ENCODE results near the gene TOMM40. TPM values are rescaled to one million over a fixed set of nuclear protein-coding genes. Genes with fewer than 3 reads are reported as not detected.
"Not testable (repeated sequence)": the region's sequence is repeated elsewhere in the genome, so short reads cannot be mapped to it uniquely, and the experiment has no call there.

TOMM40 gene
- total and polyA plus RNA-seq, 2 experiments from 2014 or later = 52.9 to 54.6 TPM

- no peak overlapping the region for H3K4me2 ChIP-seq (ENCODE audit: unreplicated experiment)
- H2AFZ ChIP-seq = no peak overlapping the region
- WGBS, 2 experiments (ENCODE audit: low coverage in 1 of 2, low lambda C conversion rate in 2 of 2, missing lambda C conversion rate in 2 of 2) = 83% methylated on average over 12 of the region's 12 CpGs
- H3K27ac ChIP-seq = no peak overlapping the region
- no peaks in the 10 kb centered on the region for H3K36me3 ChIP-seq (ENCODE audit: low read depth)
- in situ Hi-C loops (cut with MboI) = no loop called here
- no peaks in the 10 kb centered on the region for H3K9me2 ChIP-seq (ENCODE audit: insufficient read depth)
- no peak overlapping the region for H3K4me3 ChIP-seq
- H3K9ac ChIP-seq = no peak overlapping the region
- no peaks in the 10 kb centered on the region for H3K9me3 ChIP-seq (ENCODE audit: low read depth)
- H3K4me1 ChIP-seq (ENCODE audit: insufficient read depth) = no peaks in the 10 kb centered on the region; the same call in 1 of the 2 replicates
- no peaks in the 10 kb centered on the region for H4K20me1 ChIP-seq (ENCODE audit: insufficient read depth)
- peaks cover 14% of the 10 kb centered on the region for H3K27me3 ChIP-seq (replicated peaks; ENCODE audit: insufficient read depth)
- TF ChIP-seq EZH2 (IDR thresholded peaks at IDR 0.05; ENCODE audit: insufficient read depth, poor library complexity, severe bottlenecking) (no peak), EZH2phosphoT487 (IDR thresholded peaks at IDR 0.05; ENCODE audit: insufficient read depth, low read depth) (no peak)
- no peaks in the 10 kb centered on the region for H3F3A ChIP-seq (ENCODE audit: insufficient read depth)
- DNase-seq = no peak
- no peaks in the 10 kb centered on the region for H3K79me2 ChIP-seq (ENCODE audit: insufficient read depth)
Measured at GRCh38 chr19:44907613-44908012, 16.6 kb downstream of the TOMM40 start.

GRCh38 chr19:44908074-44908835, 17.2 kb downstream of the TOMM40 start:
- no peak for DNase-seq
- Histone ChIP-seq H3K27ac (no peak overlapping the region), H4K20me1 (ENCODE audit: insufficient read depth) (no peaks in the 10 kb centered on the region), H3K36me3 (ENCODE audit: low read depth) (no peaks in the 10 kb centered on the region), H3K9me3 (ENCODE audit: low read depth) (no peaks in the 10 kb centered on the region), H3K4me2 (ENCODE audit: unreplicated experiment) (no peak overlapping the region), H3K4me1 (ENCODE audit: insufficient read depth) (no peaks in the 10 kb centered on the region; the same call in 1 of the 2 replicates), H2AFZ (no peak overlapping the region), H3K79me2 (ENCODE audit: insufficient read depth) (no peaks in the 10 kb centered on the region), H3K9me2 (ENCODE audit: insufficient read depth) (no peaks in the 10 kb centered on the region), H3F3A (ENCODE audit: insufficient read depth) (no peaks in the 10 kb centered on the region), H3K4me3 (no peak overlapping the region), H3K9ac (no peak overlapping the region), H3K27me3 (replicated peaks; ENCODE audit: insufficient read depth) (peaks cover 14% of the 10 kb centered on the region)
- in situ Hi-C loops (cut with MboI) = no loop called here
- 94 to 99% methylated on average over 11 to 46 of the region's 46 CpGs for WGBS, 2 experiments (ENCODE audit: low coverage in 1 of 2, low lambda C conversion rate in 2 of 2, missing lambda C conversion rate in 2 of 2)
- TF ChIP-seq EZH2 (IDR thresholded peaks at IDR 0.05; ENCODE audit: insufficient read depth, poor library complexity, severe bottlenecking) (no peak), EZH2phosphoT487 (IDR thresholded peaks at IDR 0.05; ENCODE audit: insufficient read depth, low read depth) (no peak)

- Histone ChIP-seq H3K9me3 (ENCODE audit: low read depth) (no peaks in the 10 kb centered on the region), H3K9me2 (ENCODE audit: insufficient read depth) (no peaks in the 10 kb centered on the region), H2AFZ (no peak overlapping the region), H4K20me1 (ENCODE audit: insufficient read depth) (no peaks in the 10 kb centered on the region), H3K4me2 (ENCODE audit: unreplicated experiment) (no peak overlapping the region), H3K36me3 (ENCODE audit: low read depth) (no peaks in the 10 kb centered on the region), H3K27ac (no peak overlapping the region), H3K4me3 (no peak overlapping the region), H3K4me1 (ENCODE audit: insufficient read depth) (no peaks in the 10 kb centered on the region; the same call in 1 of the 2 replicates), H3K27me3 (replicated peaks; ENCODE audit: insufficient read depth) (peaks cover 14% of the 10 kb centered on the region), H3K9ac (no peak overlapping the region), H3F3A (ENCODE audit: insufficient read depth) (no peaks in the 10 kb centered on the region), H3K79me2 (ENCODE audit: insufficient read depth) (no peaks in the 10 kb centered on the region)
- in situ Hi-C loops (cut with MboI) = no loop called here
- 95 to 96% methylated on average over 42 to 43 of the region's 44 CpGs for WGBS, 2 experiments (ENCODE audit: low coverage in 1 of 2, low lambda C conversion rate in 2 of 2, missing lambda C conversion rate in 2 of 2)
- DNase-seq = no peak
- TF ChIP-seq EZH2 (IDR thresholded peaks at IDR 0.05; ENCODE audit: insufficient read depth, poor library complexity, severe bottlenecking) (no peak), EZH2phosphoT487 (IDR thresholded peaks at IDR 0.05; ENCODE audit: insufficient read depth, low read depth) (no peak)
Measured at GRCh38 chr19:44908836-44909261, 17.8 kb downstream of the TOMM40 start.

GRCh38 chr19:44909775-44910174, 18.7 kb downstream of the TOMM40 start:
- no peaks in the 10 kb centered on the region for H3K36me3 ChIP-seq (ENCODE audit: low read depth)
- no peaks in the 10 kb centered on the region for H3F3A ChIP-seq (ENCODE audit: insufficient read depth)
- TF ChIP-seq EZH2phosphoT487 (IDR thresholded peaks at IDR 0.05; ENCODE audit: insufficient read depth, low read depth) = no peak
- TF ChIP-seq EZH2 (IDR thresholded peaks at IDR 0.05; ENCODE audit: insufficient read depth, poor library complexity, severe bottlenecking) = no peak
- in situ Hi-C loops (cut with MboI) = no loop called here
- H3K9ac ChIP-seq = no peak overlapping the region
- H2AFZ ChIP-seq = no peak overlapping the region
- H3K27ac ChIP-seq = no peak overlapping the region
- no peaks in the 10 kb centered on the region; the same call in 1 of the 2 replicates for H3K4me1 ChIP-seq (ENCODE audit: insufficient read depth)
- peaks cover 14% of the 10 kb centered on the region for H3K27me3 ChIP-seq (replicated peaks; ENCODE audit: insufficient read depth)
- H3K9me3 ChIP-seq (ENCODE audit: low read depth) = no peaks in the 10 kb centered on the region
- WGBS, 2 experiments (ENCODE audit: low coverage in 1 of 2, low lambda C conversion rate in 2 of 2, missing lambda C conversion rate in 2 of 2) = 84 to 91% methylated on average over 5 of the region's 5 CpGs
- H3K9me2 ChIP-seq (ENCODE audit: insufficient read depth) = no peaks in the 10 kb centered on the region
- H3K4me3 ChIP-seq = no peak overlapping the region
- no peaks in the 10 kb centered on the region for H4K20me1 ChIP-seq (ENCODE audit: insufficient read depth)
- H3K79me2 ChIP-seq (ENCODE audit: insufficient read depth) = no peaks in the 10 kb centered on the region
- no peak for DNase-seq
- H3K4me2 ChIP-seq (ENCODE audit: unreplicated experiment) = no peak overlapping the region

- H3K4me1 ChIP-seq (ENCODE audit: insufficient read depth); H2AFZ ChIP-seq; H3K9me2 ChIP-seq (ENCODE audit: insufficient read depth); H3K27ac ChIP-seq; H4K20me1 ChIP-seq (ENCODE audit: insufficient read depth); H3K79me2 ChIP-seq (ENCODE audit: insufficient read depth); H3K36me3 ChIP-seq (ENCODE audit: low read depth); H3K9me3 ChIP-seq (ENCODE audit: low read depth); in situ Hi-C loops (cut with MboI); DNase-seq; H3K4me2 ChIP-seq (ENCODE audit: unreplicated experiment); H3K27me3 ChIP-seq (replicated peaks; ENCODE audit: insufficient read depth); H3K9ac ChIP-seq; H3F3A ChIP-seq (ENCODE audit: insufficient read depth); H3K4me3 ChIP-seq: not testable (repeated sequence)
- WGBS, 2 experiments (ENCODE audit: low coverage in 1 of 2, low lambda C conversion rate in 2 of 2, missing lambda C conversion rate in 2 of 2) = 83 to 84% methylated on average over 6 of the region's 6 CpGs
Measured at GRCh38 chr19:44911896-44912295, 20.8 kb downstream of the TOMM40 start.

All from GM23248 (cell line).